Motor neuron (in vitro differentiated cells): ENCODE data around the gene ADSS2. TPM values are rescaled to one million over a fixed set of nuclear protein-coding genes. Genes with fewer than 3 reads are reported as not detected.
"Not testable (repeated sequence)": the region's sequence is repeated elsewhere in the genome, so short reads cannot be mapped to it uniquely, and the experiment has no call there.

ENCODE experiments used
- ATAC-seq, 8 experiments: fragments of 200-7000 bp; cut with Tn5 transposase; replicated peaks in 6 of 8; 2 replicates each; pipeline ENCODE4 v1.8.0; 2021; ENCODE audit warnings: mild to moderate bottlenecking in 8 of 8, moderate library complexity in 8 of 8
- H3K27ac ChIP-seq, 2 donors: fragments of 250-450 bp; sonication (Bioruptor Pico); 2 replicates each; pipeline ENCODE4 v1.9.0; 2021; ENCODE audit warnings: antibody characterized with exemption in 2 of 2, mild to moderate bottlenecking in 2 of 2, moderate library complexity in 1 of 2
- H3K4me1 ChIP-seq, 2 donors: fragments of 250-450 bp; sonication (Bioruptor Pico); replicated peaks in 1 of 2; 2 replicates each; pipeline ENCODE4 v1.6.1; 2021; ENCODE audit warnings: antibody characterized with exemption in 2 of 2, mild to moderate bottlenecking in 2 of 2, moderate library complexity in 1 of 2
- H3K4me3 ChIP-seq, 5 donors: fragments of 250-450 bp; sonication (Bioruptor Pico); 2 replicates each; pipeline ENCODE4 v1.9.0; 2021; ENCODE audit warnings: antibody characterized with exemption in 5 of 5, mild to moderate bottlenecking in 5 of 5, moderate library complexity in 4 of 5
- WGBS, 10 experiments: fragments of 450-650 bp; shearing (Covaris generic); methylation state at CpG; one replicate each; pipeline ENCODE4 v1.0.0; 2022; 5-methylcytosine and 5-hydroxymethylcytosine counted together
- in situ Hi-C, 9 experiments: fragments of 400-800 bp; cut with MboI; loops; one replicate each; pipeline ENCODE4 v1.15.0; 2021; ENCODE audit warnings: low sequenced_read_pairs in 9 of 9, low pct_unique_long_range_greater_than_20kb in 2 of 9; ENCODE audit not compliant: unreplicated experiment in 9 of 9
- total RNA-seq, 8 experiments: library from RNA; unstranded; fragments of 300-600 nt; gene quantifications; 2 replicates each; pipeline versions ENCODE4 v1.2.3 to v1.2.4, GENCODE V29; 2022

Gene ADSS2
- 10 to 100 TPM; 44.7 to 74.7 (median 51.7) TPM for total RNA-seq

DNA sequence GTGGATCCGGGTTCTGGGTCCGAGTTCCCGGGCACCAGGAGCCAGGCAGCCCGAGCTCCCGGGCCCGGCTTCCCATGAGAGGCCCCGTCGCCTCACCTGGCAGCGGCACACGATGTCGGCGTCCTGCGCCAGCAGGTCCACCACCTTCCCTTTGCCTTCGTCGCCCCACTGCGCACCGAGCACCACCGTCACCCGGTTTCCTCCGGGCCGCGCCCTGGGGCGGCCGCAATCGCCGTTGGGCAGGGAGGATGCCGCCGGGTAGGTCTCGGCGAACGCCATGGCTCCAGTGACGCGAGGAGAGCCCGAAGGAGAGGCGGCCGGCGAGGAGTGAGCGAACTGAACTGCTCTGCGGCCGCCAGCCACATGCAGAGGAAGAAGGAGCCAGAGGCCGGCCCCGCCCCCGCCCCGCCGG, at the start of gene ADSS2:
TSS of gene ADSS2 (minus strand) at position 371 of the 412 bp plus-strand sequence. CDS start at position 279, 92 bp downstream.
- in situ Hi-C loops, result no loop called here
- WGBS, 10 experiments, result 0% methylated on average over 5 of the region's 45 CpGs; no CpG with 5 or more reads in 9 of the 10 experiments
- Histone ChIP-seq H3K4me1 (peaks cover 15 to 39% of the 10 kb centered on the region in 2 donors), H3K27ac (peak within 1 kb of the TSS; percentile 83 to 85), H3K4me3 (peak within 1 kb of the TSS; percentile 70 to 84 (median 76))
- ATAC-seq, result no peak

DNA sequence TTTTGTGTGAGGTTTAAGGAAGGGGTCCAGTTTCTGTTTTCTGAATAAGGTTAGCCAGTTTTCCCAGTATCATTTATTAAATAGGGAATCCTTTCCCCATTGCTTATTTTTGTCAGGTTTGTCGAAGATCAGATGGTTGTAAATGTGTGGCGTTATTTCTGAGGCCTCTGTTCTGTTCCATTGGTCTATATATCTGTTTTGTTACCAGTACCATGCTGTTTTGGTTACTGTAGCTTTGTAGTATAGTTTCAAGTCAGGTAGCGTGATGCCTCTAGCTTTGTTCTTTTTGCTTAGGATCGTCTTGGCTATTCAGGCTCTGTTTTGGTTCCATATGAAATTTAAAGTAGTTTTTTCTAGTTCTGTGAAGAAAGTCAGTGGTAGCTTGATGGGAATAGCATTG, 48.8 kb upstream of the ADSS2 start:
- ATAC-seq, H3K27ac ChIP-seq, in situ Hi-C loops, H3K4me3 ChIP-seq, H3K4me1 ChIP-seq: not testable (repeated sequence)
- 25 to 97% (median 85%) methylated on average over 1 to 4 of the region's 4 CpGs; no CpG with 5 or more reads in 1 of the 10 experiments for WGBS, 10 experiments

DNA sequence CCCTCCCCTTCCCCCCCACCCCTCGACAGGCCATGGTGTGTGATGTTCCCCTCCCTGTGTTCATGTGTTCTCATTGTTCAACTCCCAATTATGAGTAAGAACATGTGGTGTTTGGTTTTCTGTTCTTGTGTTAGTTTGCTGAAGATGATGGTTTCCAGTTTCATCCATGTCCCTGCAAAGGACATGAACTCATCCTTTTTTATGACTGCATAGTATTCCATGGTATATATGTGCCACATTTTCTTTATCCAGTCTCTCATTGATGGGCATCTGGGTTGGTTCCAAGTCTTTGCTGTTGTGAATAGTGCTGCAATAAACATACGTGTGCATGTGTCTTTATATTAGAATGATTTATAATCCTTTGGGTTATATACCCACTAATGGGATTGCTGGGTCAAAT, 47.8 kb upstream of the ADSS2 start:
- in situ Hi-C loops, H3K4me1 ChIP-seq, ATAC-seq, H3K4me3 ChIP-seq, H3K27ac ChIP-seq: not testable (repeated sequence)
- WGBS, 10 experiments, result 0 to 100% (median 69%) methylated on average over 1 to 2 of the region's 2 CpGs; no CpG with 5 or more reads in 2 of the 10 experiments

DNA sequence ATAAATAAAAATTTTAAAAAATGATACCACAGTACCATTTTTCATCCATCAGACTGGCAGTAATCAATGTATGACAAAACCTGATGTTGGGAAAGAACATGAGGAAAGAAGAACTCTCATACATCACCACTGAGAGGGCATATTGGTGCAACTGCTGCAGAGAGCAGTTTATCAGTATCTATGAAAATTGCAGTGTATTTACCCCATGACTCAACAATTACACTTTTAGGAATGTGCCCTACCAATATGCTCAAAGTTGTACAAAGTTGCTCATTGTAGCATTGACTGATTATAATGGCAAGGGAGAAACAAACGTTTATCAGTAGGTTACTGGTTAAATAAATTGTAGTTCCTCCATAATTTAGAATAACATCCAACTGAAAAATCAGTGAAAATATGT, 46.1 kb upstream of the ADSS2 start:
- H3K4me1 ChIP-seq, result peaks cover 7% of the 10 kb centered on the region in 2 donors
- no peak for ATAC-seq
- H3K27ac ChIP-seq, result no peak overlapping the region
- WGBS, 10 experiments, result 33 to 86% (median 71%) methylated on average over 1 of the region's 1 CpG; no CpG with 5 or more reads in 1 of the 10 experiments
- H3K4me3 ChIP-seq, result no peak overlapping the region
- in situ Hi-C loops, result no loop called here

DNA sequence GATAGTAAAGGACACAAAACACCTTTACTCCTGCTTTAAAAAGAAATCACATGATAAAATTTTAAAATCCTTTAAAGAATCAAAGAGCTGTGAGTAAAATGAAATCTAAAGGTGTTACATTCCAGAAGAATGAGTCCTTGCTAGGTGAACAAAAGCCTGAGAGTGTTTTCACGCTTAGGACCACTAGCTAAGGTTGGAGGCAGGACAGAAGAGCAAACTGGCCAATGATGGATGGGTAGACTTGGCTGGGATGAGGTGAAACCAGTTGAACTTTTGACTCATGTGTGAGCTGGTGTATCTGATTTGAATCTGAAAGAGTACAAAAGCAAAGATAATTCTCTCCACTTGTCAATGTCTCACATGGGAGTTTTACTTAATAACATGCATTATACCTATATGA, 44.5 kb upstream of the ADSS2 start:
- Histone ChIP-seq H3K4me3 (no peak overlapping the region), H3K27ac (no peak overlapping the region), H3K4me1 (peaks cover 7% of the 10 kb centered on the region in 2 donors)
- WGBS, 10 experiments, result 0 to 100% (median 17%) methylated on average over 1 of the region's 1 CpG; no CpG with 5 or more reads in 1 of the 10 experiments
- in situ Hi-C loops, result no loop called here
- peak in 3 of 8 experiments; percentile 30 to 47 (median 39) for ATAC-seq

DNA sequence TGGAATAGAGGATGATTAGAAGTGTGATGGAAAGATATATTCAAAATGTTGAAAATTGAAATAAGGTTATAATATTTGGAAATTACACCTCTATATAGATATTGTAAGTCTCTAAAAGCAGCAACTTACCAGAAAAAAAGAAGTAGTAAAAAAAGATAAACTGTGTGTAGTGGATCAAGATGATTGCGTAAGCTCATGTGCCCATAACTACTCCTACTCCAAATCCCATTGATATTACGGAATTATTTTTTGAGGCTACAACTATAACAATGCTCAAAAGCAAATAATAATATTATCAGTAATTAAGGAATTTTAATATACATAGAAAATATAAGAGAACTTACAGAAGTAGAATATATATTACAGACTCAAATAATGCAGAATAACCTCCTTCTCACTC, 42.9 kb upstream of the ADSS2 start:
- Histone ChIP-seq H3K4me1 (peaks cover 7% of the 10 kb centered on the region in 2 donors), H3K27ac (no peak overlapping the region), H3K4me3 (no peak overlapping the region)
- in situ Hi-C loops, result no loop called here
- WGBS, 10 experiments, result 51 to 100% (median 95%) methylated on average over 2 of the region's 2 CpGs; no CpG with 5 or more reads in 1 of the 10 experiments
- ATAC-seq, result no peak

DNA sequence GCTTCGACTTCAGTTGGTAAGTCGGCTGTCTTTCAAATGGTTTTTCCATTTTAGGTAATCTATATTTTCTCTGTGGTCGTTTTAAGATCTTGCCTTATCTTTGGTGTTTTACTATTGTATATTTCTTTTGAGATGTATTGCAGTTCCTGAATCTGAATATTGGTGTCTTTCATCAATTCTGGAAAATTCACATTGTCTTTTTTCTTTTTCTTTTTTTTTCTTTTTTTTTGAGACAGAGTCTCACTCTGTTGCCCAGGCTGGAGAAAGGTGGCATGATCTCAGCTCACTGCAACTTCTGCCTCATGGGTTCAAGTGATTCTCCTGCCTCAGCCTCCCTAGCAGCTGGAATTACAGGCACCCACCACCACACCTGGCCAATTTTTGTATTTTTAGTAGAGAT, 33.3 kb upstream of the ADSS2 start:
- H3K27ac ChIP-seq, H3K4me3 ChIP-seq, ATAC-seq, H3K4me1 ChIP-seq, in situ Hi-C loops: not testable (repeated sequence)
- WGBS, 10 experiments, result 56 to 89% (median 73%) methylated on average over 3 of the region's 3 CpGs

DNA sequence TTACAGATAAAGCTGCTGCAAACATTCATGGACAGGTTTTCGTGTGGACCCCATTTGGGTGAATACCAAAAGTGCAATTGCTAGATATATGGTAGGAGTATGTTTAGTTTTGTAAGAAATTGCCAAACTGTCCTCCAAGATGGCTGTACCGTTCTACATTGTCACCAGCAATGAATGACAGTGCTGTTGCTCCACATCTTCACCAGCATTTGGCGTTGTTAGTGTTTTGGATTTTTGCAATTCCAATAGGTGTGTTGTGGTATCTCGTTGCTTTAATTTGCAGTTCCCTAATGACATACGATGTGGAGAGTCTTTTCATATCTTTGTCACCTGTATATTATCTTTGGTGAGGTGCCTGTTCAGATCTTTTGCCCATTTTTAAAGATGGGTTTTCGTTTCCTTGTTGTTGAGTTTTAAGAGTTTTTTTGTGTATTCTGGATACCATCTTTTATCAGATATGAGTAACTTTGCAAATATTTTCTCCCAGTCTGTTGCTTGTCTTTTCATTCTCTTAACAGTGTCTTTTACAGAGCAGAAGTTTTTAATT, 21.4 kb upstream of the ADSS2 start:
- Histone ChIP-seq H3K4me1 (no peaks in the 10 kb centered on the region), H3K4me3 (no peak overlapping the region), H3K27ac (no peak overlapping the region)
- in situ Hi-C loops, result no loop called here
- no peak for ATAC-seq
- 57 to 97% (median 79%) methylated on average over 3 to 6 of the region's 6 CpGs for whole genome bisulfite sequencing, 10 experiments

DNA sequence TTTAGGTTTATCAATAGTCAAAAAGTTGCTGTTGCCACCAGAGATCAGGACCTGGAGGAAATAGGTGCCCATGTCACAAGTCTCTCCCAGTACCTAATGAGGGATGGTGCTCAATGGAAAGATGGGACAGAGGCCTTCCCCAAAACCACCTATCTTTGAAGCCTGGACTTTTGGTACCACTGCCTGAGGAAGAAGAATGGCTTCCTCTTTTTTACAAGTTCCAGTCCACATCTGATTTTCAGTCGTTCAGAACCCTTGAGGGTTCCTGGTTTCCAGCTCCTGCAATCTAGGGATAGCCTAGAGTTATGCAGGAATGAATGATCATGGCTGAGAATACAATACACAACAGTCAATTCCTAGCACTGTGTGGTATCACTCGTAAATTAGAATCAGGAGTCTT, 15.0 kb upstream of the ADSS2 start:
- no peak overlapping the region for H3K27ac ChIP-seq
- WGBS, 10 experiments, result 20 to 100% (median 73%) methylated on average over 1 to 2 of the region's 2 CpGs; no CpG with 5 or more reads in 1 of the 10 experiments
- no peak for ATAC-seq
- peaks cover 0 to 3% of the 10 kb centered on the region in 2 donors for H3K4me1 ChIP-seq
- H3K4me3 ChIP-seq, result no peak overlapping the region
- in situ Hi-C loops, result no loop called here

DNA sequence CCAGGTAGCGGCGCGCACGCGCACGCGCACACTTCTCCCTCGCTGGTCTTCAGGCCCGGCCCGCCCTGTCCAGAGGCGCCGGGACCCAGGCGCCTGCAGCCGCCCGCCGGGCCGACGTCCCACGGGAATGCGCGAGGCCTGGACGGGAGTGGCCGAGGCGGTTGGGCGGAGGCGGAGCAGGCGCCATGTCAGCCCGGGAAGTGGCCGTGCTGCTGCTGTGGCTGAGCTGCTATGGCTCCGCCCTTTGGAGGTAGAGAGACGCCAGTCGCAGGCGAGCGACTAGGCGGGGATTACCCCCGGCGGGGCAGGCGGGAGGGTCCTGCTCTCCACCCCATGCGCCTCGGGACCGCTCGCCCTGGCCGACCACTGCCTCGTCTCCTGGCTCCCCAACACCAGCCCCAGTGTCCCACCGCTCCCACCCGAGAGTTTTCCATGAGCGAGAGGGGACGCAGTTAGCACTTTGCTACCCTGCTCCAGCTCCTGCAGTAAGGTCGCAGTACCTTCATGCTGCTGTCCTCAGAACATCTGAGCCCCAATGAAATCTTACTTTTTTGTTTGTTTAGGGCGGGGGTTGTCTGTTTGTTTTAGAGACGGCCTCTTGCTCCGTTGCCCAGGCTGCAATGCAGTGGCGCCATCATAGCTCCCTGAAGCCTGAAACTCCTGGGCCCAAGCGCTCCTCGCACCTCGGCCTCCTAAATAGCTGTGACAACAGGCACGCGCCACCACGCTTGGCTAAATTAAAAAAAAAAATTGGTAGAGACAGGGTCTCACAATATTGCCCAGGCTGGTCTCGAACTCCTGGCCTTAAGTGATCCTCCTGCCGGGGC, 9.7 kb upstream of the ADSS2 start, which contains the start of gene CATSPERE:
TSS of gene CATSPERE (plus strand) at position 29 of the 827 bp plus-strand sequence. CDS start at position 186, 157 bp downstream.
- Histone ChIP-seq H3K4me1 (peaks cover 0 to 3% of the 10 kb centered on the region in 2 donors), H3K27ac (peak within 1 kb of the TSS; percentile 20 to 32), H3K4me3 (peak within 1 kb of the TSS; percentile 3 to 41 (median 32))
- ATAC-seq, result peak; percentile 98 to 99 (median 99)
- in situ Hi-C loops, result no loop called here
- 34 to 96% (median 42%) methylated on average over 1 to 32 of the region's 61 CpGs; no CpG with 5 or more reads in 1 of the 10 experiments for WGBS, 10 experiments

DNA sequence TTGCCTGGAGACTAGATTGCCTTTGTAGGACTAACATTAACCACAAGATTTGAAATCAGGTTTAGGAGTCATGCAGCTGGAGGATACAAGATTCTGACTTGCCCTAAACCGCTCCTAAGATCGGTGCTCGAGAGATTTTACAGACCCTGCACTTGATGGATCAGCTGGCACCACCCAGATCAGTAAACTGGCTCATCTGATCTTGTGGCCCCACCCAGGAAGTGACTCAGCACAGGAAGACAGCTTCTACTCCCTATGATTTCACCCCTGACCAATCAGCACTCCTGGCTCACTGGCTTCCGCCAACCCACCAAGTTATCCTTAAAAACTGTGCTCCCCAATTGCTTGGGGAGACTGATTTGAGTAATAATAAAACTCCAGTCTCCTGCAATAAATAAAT, 8.5 kb upstream of the ADSS2 start:
- ATAC-seq, result no peak
- in situ Hi-C loops, result no loop called here
- Histone ChIP-seq H3K4me1 (peaks cover 0 to 3% of the 10 kb centered on the region in 2 donors), H3K4me3 (no peak overlapping the region), H3K27ac (no peak overlapping the region)
- 80 to 100% (median 96%) methylated on average over 1 to 4 of the region's 4 CpGs; no CpG with 5 or more reads in 3 of the 10 experiments for WGBS, 10 experiments

DNA sequence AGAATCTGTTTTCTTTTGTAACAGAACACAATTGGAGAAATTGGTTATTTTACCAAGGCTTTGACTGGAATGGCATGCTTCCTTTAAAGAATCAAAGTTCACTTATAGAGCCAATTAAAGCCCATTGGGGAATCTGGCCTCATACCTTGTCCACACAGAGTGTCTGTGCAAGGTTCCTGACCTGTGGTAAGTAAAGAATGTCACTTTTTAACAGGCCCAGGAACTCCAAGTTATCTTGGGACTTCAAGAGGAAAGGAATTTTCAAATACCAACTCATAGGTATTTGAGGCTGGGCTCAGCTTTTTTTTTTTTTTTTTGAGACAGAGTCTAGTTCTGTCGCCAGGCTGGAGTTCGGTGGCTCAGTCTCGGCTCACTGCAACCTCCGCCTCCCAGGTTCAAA, 7.1 kb upstream of the ADSS2 start:
- no peak for ATAC-seq
- peaks cover 0 to 3% of the 10 kb centered on the region in 2 donors for H3K4me1 ChIP-seq
- no peak overlapping the region for H3K4me3 ChIP-seq
- H3K27ac ChIP-seq, result no peak overlapping the region
- in situ Hi-C loops, result no loop called here
- 79 to 100% (median 98%) methylated on average over 1 to 4 of the region's 4 CpGs; no CpG with 5 or more reads in 3 of the 10 experiments for WGBS, 10 experiments

DNA sequence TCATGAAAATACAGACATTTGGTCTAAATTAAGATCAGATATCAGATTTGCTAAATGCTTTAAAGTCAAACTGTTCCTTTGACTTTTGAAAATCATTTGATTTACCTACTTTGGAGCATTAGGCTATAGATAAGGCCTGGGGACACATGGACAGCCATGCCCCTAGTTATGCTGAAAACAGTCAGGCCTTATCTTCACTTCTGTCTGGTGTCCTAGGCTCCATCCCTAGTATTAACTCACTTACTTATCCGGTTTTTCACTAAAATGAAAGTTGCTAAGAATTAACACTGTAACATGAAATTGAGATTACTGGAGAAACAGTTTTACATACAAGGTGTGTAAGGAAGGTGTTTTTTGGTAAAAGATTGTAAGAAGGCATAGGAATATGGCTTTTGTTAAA, 4.9 kb upstream of the ADSS2 start:
- Histone ChIP-seq H3K27ac (no peak overlapping the region), H3K4me3 (no peak overlapping the region), H3K4me1 (peaks cover 5 to 6% of the 10 kb centered on the region in 2 donors)
- 63 to 100% (median 97%) methylated on average over 1 of the region's 1 CpG; no CpG with 5 or more reads in 4 of the 10 experiments for WGBS, 10 experiments
- ATAC-seq, result no peak
- in situ Hi-C loops, result no loop called here
